OCI-LY7 (cell line): Measurements from ENCODE around the gene PPP1R9A. TPM values are rescaled to one million over a fixed set of nuclear protein-coding genes. Genes with fewer than 3 reads are reported as not detected.

Experiments used
- BruUV-seq: library from RNA; stranded (reverse); fragments of 400-500 nt; replicated peaks from 2 replicates; lab custom pipeline; 2021; lab: Mats Ljungman, UMichigan
- CTCF ChIA-PET: fragments of 300-600 bp; sonication (Branson Sonifier 250); formaldehyde crosslinking; loops from one replicate; lab custom pipeline; 2022; ENCODE audit warnings: antibody characterized with exemption; ENCODE audit not compliant: unreplicated experiment; lab: Charles Lee
- POLR2A ChIA-PET: fragments of 300-600 bp; sonication (Branson Sonifier 250); formaldehyde crosslinking; loops from one replicate; lab custom pipeline; 2022; ENCODE audit warnings: antibody characterized with exemption; lab: Charles Lee
- DNase-seq: peaks from one replicate; pipeline ENCODE4 v3.0.0-alpha.2; 2015; ENCODE audit warnings: low spot score
- H2AFZ ChIP-seq: fragments of 200-600 bp; sonication (generic), shearing (Covaris generic); 2 replicates; pipeline ENCODE4 v1.6.1; 2014; ENCODE audit warnings: mild to moderate bottlenecking, antibody characterized with exemption, low read length, moderate library complexity
- H3K27ac ChIP-seq: fragments of 200-600 bp; sonication (generic); 2 replicates; pipeline ENCODE4 v1.5.1; 2014; ENCODE audit warnings: mixed run types, low read depth, mild to moderate bottlenecking, moderate library complexity, low read length, inconsistent platforms; ENCODE audit not compliant: poor library complexity, severe bottlenecking
- H3K36me3 ChIP-seq: fragments of 200-600 bp; sonication (generic); 2 replicates; pipeline ENCODE4 v1.6.1; 2014; ENCODE audit warnings: mild to moderate bottlenecking, antibody characterized with exemption, low read length, moderate library complexity, mixed read lengths; ENCODE audit not compliant: insufficient read depth
- H3K4me1 ChIP-seq: fragments of 200-600 bp; sonication (generic); 2 replicates; pipeline ENCODE4 v1.5.1; 2014; ENCODE audit warnings: mild to moderate bottlenecking, low read length; ENCODE audit not compliant: insufficient read depth, poor library complexity, severe bottlenecking
- H3K4me2 ChIP-seq: fragments of 200-600 bp; sonication (generic); 2 replicates; pipeline ENCODE4 v1.6.1; 2014; ENCODE audit warnings: mild to moderate bottlenecking, low read length
- H3K4me3 ChIP-seq: fragments of 200-600 bp; sonication (generic); 2 replicates; pipeline ENCODE4 v1.5.1; 2014; ENCODE audit warnings: mild to moderate bottlenecking, low read depth, low read length; ENCODE audit not compliant: poor library complexity, severe bottlenecking
- H3K79me2 ChIP-seq: fragments of 200-600 bp; sonication (generic); 2 replicates; pipeline ENCODE4 v1.6.1; 2016; ENCODE audit warnings: low read depth, mild to moderate bottlenecking, low read length, moderate library complexity, mixed read lengths; ENCODE audit not compliant: insufficient read depth
- H3K9me2 ChIP-seq: fragments of 200-600 bp; sonication (generic); 2 replicates; pipeline ENCODE4 v1.6.1; 2016; ENCODE audit warnings: mild to moderate bottlenecking, low read length, mixed read lengths; ENCODE audit not compliant: insufficient read depth
- H3K9me3 ChIP-seq: fragments of 200-600 bp; sonication (generic); 2 replicates; pipeline ENCODE4 v1.6.1; 2014; ENCODE audit warnings: mild to moderate bottlenecking, mixed run types, low read length, mixed read lengths
- H4K20me1 ChIP-seq: fragments of 200-600 bp; sonication (generic); 2 replicates; pipeline ENCODE4 v1.6.1; 2014; ENCODE audit warnings: mild to moderate bottlenecking, antibody characterized with exemption, low read length, moderate library complexity, mixed read lengths; ENCODE audit not compliant: insufficient read depth
- EZH2phosphoT487 ChIP-seq: fragments of 200-600 bp; sonication (generic); IDR thresholded peaks from 2 replicates; pipeline ENCODE4 v1.6.1; 2018; ENCODE audit warnings: low read depth, borderline replicate concordance, mild to moderate bottlenecking, mixed run types, antibody characterized with exemption, low read length, moderate library complexity, mixed read lengths
- intact Hi-C: fragments of 100-400 bp; cut with micrococcal nuclease; formaldehyde crosslinking; loops from one replicate; pipeline ENCODE4 v1.10.0; 2022; ENCODE audit not compliant: unreplicated experiment
- small RNA-seq: library from RNA; depleted of rRNA; stranded (forward); fragments of <200 nt; gene quantifications from one replicate; pipeline ENCODE3, GENCODE V24; 2014
- total RNA-seq, 2 experiments: library from RNA; depleted of rRNA in 1 of 2; stranded (reverse); fragments of >200 nt in 1 of 2; shearing (Covaris generic) in 1 of 2; gene quantifications; 2 replicates each; pipeline ENCODE4 v1.2.3, GENCODE V29; 2014 to 2022

PPP1R9A gene
- total RNA-seq, 2 experiments from 2014 or later = not detected

DNA sequence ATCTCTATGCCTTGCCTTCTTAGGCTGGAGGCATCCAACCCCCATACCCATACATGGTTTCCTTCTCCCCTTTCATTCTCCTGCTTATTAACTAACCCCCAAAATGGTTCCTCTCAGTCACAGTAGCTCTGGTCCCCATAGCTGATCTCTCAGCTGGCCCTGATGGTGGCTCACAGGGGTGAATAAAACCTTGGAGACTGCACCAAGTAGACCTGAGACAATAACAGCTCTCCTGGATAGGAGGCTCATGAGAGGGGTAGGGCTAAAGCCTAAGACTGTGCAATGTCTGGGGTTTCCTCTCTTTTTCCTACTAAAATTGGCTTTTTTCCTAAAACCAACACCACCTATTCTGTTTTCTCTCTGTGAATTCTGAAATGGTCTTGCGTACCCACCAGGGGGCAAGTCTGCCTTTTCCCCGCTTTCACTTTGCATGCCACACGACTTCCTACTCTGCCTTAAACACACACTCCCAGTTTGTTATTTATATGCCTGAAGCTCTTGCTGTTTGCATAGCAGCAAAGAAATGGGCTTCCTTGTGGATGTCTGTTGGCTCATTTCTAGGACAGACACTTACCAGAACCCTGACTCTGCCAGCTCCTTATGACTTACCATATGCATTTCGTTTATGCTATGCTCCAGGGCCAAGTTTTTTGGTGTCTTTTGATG lies 435.4 kb downstream of the PPP1R9A start:
- CTCF ChIA-PET = no interaction called here

More for the DNA sequence above, 435.4 kb downstream of the PPP1R9A start:
- Histone ChIP-seq H3K9me2 (no peaks in the 10 kb centered on the region), H3K4me3 (no peak overlapping the region), H3K4me2 (no peak overlapping the region), H3K27ac (no peak overlapping the region), H3K36me3 (no peaks in the 10 kb centered on the region), H2AFZ (no peak overlapping the region), H4K20me1 (no peaks in the 10 kb centered on the region), H3K79me2 (no peaks in the 10 kb centered on the region), H3K9me3 (no peaks in the 10 kb centered on the region), H3K4me1 (no peaks in the 10 kb centered on the region)
- intact Hi-C loops = no loop called here
- POLR2A ChIA-PET = interaction anchor here (0.6 kb wide), 1 partner anchor 48 kb away, joined by 4 read pairs; no protein-coding TSS in a partner anchor
- no peak for DNase-seq
- BruUV-seq = no TSS peak
- no peak for TF ChIP-seq EZH2phosphoT487

Small RNA genes within 50 kb of the gene (small RNA-seq; reads per million reads assigned to genes)
- gene AC002429.1 (not detected), gene HINT1P2 (not detected), gene RNU4-16P (not detected)
